SU-DHL-6 (cell line): ENCODE measurements around the gene TXNL1.

ENCODE experiments used
- H2AFZ ChIP-seq: fragments of 200-600 bp; sonication (generic); 2 replicates; pipeline ENCODE4 v1.6.1; 2014; ENCODE audit warnings: low read depth, mild to moderate bottlenecking, moderate library complexity, mixed read lengths, antibody characterized with exemption, low read length; ENCODE audit not compliant: severe bottlenecking
- H3F3A ChIP-seq: fragments of 200-600 bp; shearing (Covaris generic); 2 replicates; pipeline ENCODE4 v1.6.0; 2016; ENCODE audit warnings: antibody characterized with exemption, mild to moderate bottlenecking; ENCODE audit not compliant: insufficient read depth
- H3K27ac ChIP-seq: fragments of 200-600 bp; sonication (generic); 2 replicates; pipeline ENCODE4 v1.5.1; 2016; ENCODE audit warnings: low read depth, mild to moderate bottlenecking, low read length, moderate library complexity, mixed read lengths
- H3K27me3 ChIP-seq: fragments of 200-600 bp; sonication (generic), shearing (Covaris generic); 2 replicates; pipeline ENCODE4 v1.6.0; 2014; ENCODE audit warnings: mild to moderate bottlenecking, low read length
- H3K36me3 ChIP-seq: fragments of 200-600 bp; sonication (generic); 2 replicates; pipeline ENCODE4 v1.6.1; 2014; ENCODE audit warnings: mild to moderate bottlenecking, low read length, mixed read lengths
- H3K4me2 ChIP-seq: fragments of 300-600, 200-600 bp; shearing (Covaris generic), sonication (generic); 2 replicates; pipeline ENCODE4 v1.6.0; 2014; ENCODE audit warnings: low read length, low read depth, mild to moderate bottlenecking; ENCODE audit not compliant: poor library complexity, severe bottlenecking
- H3K4me3 ChIP-seq: fragments of 200-600 bp; sonication (generic); 2 replicates; pipeline ENCODE4 v1.5.1; 2014; ENCODE audit warnings: antibody characterized with exemption, low read length, mild to moderate bottlenecking, mixed read lengths; ENCODE audit not compliant: insufficient read depth, poor library complexity, severe bottlenecking
- H3K79me2 ChIP-seq: fragments of 200-600 bp; sonication (generic); 2 replicates; pipeline ENCODE4 v1.6.1; 2014; ENCODE audit warnings: mild to moderate bottlenecking, low read length, moderate library complexity; ENCODE audit not compliant: insufficient read depth
- H3K9ac ChIP-seq: fragments of 200-600 bp; sonication (generic); 2 replicates; pipeline ENCODE4 v1.7.0; 2014; ENCODE audit warnings: mild to moderate bottlenecking, low read length
- H3K9me2 ChIP-seq: fragments of 200-600 bp; sonication (generic); replicated peaks from 2 replicates; pipeline ENCODE4 v1.6.1; 2014; ENCODE audit warnings: low read length; ENCODE audit not compliant: insufficient read depth
- H3K9me3 ChIP-seq: fragments of 200-600 bp; sonication (generic); 2 replicates; pipeline ENCODE4 v1.6.1; 2014; ENCODE audit warnings: low read length, mixed read lengths; ENCODE audit not compliant: insufficient read depth
- H4K20me1 ChIP-seq: fragments of 200-600 bp; sonication (generic); 2 replicates; pipeline ENCODE4 v1.6.1; 2014; ENCODE audit warnings: low read depth, mild to moderate bottlenecking, antibody characterized with exemption, low read length, moderate library complexity, mixed read lengths
- CTCF ChIP-seq: fragments of 200-600 bp; sonication (generic); IDR thresholded peaks from one replicate; pipeline ENCODE4 v1.5.1; 2017; ENCODE audit warnings: antibody characterized with exemption, mild to moderate bottlenecking, low read length, moderate library complexity; ENCODE audit not compliant: insufficient read depth, poor library complexity, severe bottlenecking
- EZH2phosphoT487 ChIP-seq: fragments of 200-600 bp; sonication (generic), shearing (Covaris generic); conservative IDR thresholded peaks from 2 replicates; pipeline ENCODE4 v1.6.1; 2018; ENCODE audit warnings: mild to moderate bottlenecking, antibody characterized with exemption, low read length, moderate library complexity, mixed read lengths

TXNL1 gene

DNA sequence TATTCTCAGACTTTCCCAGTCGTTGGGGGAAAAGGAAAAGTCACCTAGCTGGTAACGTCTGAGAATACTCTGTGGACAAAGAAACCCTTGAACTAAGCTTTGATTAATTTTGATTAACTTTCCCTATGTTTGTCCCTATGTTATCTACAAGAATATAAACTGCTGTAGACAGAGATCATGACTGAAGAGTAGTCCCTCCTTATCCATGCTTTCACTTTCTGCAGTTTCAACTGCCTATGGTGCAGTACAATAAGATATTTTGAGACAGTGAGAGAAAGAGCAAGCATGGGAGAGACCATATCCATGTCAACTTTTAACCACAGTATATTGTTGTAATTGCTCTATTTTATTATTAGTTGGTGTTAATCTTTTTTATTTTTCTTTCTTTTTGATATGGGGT, 31.8 kb downstream of the TXNL1 start:
- Histone ChIP-seq H3K4me3 (no peak overlapping the region), H2AFZ (no peak overlapping the region), H3K36me3 (peaks cover 63% of the 10 kb centered on the region), H3F3A (peaks cover 8% of the 10 kb centered on the region; the same call in 1 of the 2 replicates), H4K20me1 (peaks cover 12% of the 10 kb centered on the region; the same call in 1 of the 2 replicates), H3K79me2 (0 out of 2 replicates have a peak, but pooled peaks cover 3% of the 10 kb centered on the region), H3K27me3 (no peaks in the 10 kb centered on the region), H3K9ac (no peak overlapping the region), H3K27ac (no peak overlapping the region), H3K9me2 (no peaks in the 10 kb centered on the region), H3K4me2 (no peak overlapping the region), H3K9me3 (no peaks in the 10 kb centered on the region)
- no peak for TF ChIP-seq EZH2phosphoT487

- Histone ChIP-seq H3K4me3 (no peak overlapping the region), H3F3A (no peaks in the 10 kb centered on the region), H3K9me3 (no peaks in the 10 kb centered on the region), H4K20me1 (no peaks in the 10 kb centered on the region; the same call in 1 of the 2 replicates), H3K4me2 (no peak overlapping the region), H2AFZ (no peak overlapping the region), H3K9me2 (no peaks in the 10 kb centered on the region), H3K27me3 (no peaks in the 10 kb centered on the region), H3K27ac (no peak overlapping the region), H3K79me2 (no peaks in the 10 kb centered on the region), H3K36me3 (peaks cover 12% of the 10 kb centered on the region), H3K9ac (no peak overlapping the region)
- TF ChIP-seq CTCF, result no peak
- no peak for TF ChIP-seq EZH2phosphoT487
Observed at GRCh38 chr18:56598422-56598821, 40.0 kb downstream of the TXNL1 start.

DNA sequence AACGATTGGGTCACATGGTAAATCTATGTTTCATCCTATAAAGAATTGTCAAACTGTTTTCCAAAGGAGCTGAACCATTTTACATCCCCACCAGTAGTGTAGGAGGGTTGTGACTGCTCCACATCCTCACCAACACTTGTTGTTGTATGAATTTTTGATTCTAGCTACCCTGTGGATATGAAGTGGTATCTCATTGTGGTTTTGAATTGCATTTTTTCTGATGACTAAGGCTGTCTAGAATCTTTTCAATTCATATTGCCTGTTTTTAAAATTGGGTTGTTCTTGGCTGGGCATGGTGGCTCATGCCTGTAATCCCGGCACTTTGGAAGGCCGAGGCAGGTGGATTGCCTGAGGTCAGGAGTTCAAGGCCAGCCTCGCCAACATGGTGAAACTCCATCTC, 44.5 kb downstream of the TXNL1 start:
- Histone ChIP-seq H3F3A (no peaks in the 10 kb centered on the region), H4K20me1 (no peaks in the 10 kb centered on the region), H3K27ac (no peak overlapping the region), H3K27me3 (no peaks in the 10 kb centered on the region), H3K4me3 (no peak overlapping the region), H3K36me3 (no peaks in the 10 kb centered on the region), H2AFZ (no peak overlapping the region), H3K9me2 (no peaks in the 10 kb centered on the region), H3K4me2 (no peak overlapping the region), H3K9ac (no peak overlapping the region), H3K9me3 (no peaks in the 10 kb centered on the region), H3K79me2 (no peaks in the 10 kb centered on the region)
- TF ChIP-seq EZH2phosphoT487, result no peak
- no peak for TF ChIP-seq CTCF

- no peak overlapping the region for H3K4me2 ChIP-seq
Observed at GRCh38 chr18:56580026-56580425, 58.4 kb downstream of the TXNL1 start.

More at GRCh38 chr18:56580026-56580425, 58.4 kb downstream of the TXNL1 start:
- Histone ChIP-seq H3K27me3 (no peaks in the 10 kb centered on the region), H3K27ac (no peak overlapping the region), H3K36me3 (no peaks in the 10 kb centered on the region), H3K9me2 (no peaks in the 10 kb centered on the region), H3F3A (no peaks in the 10 kb centered on the region), H3K4me3 (no peak overlapping the region), H3K9me3 (no peaks in the 10 kb centered on the region), H3K9ac (no peak overlapping the region), H2AFZ (no peak overlapping the region), H4K20me1 (no peaks in the 10 kb centered on the region; the same call in 1 of the 2 replicates), H3K79me2 (no peaks in the 10 kb centered on the region)
- TF ChIP-seq EZH2phosphoT487 (no peak), CTCF (no peak)
